WTC11 (cell line): ENCODE data around the gene SDK2.

Source experiments
- CTCF ChIP-seq: fragments of 200-600 bp; IDR thresholded peaks from 2 replicates; pipeline ENCODE4 v1.8.0; 2022; ENCODE audit warnings: antibody characterized with exemption
- ESRRA ChIP-seq: sonication (generic); formaldehyde crosslinking; IDR thresholded peaks from 2 replicates; pipeline ENCODE4 v1.8.1; 2022; ENCODE audit warnings: mild to moderate bottlenecking, missing genetic modification reagents, borderline replicate concordance
- NFYB ChIP-seq: sonication (generic); formaldehyde crosslinking; conservative IDR thresholded peaks from 2 replicates; pipeline ENCODE4 v1.8.0; 2022; ENCODE audit warnings: low read depth, missing genetic modification reagents
- OVOL2 ChIP-seq: fragments of 250-450 bp; sonication (Bioruptor Pico); IDR thresholded peaks from 2 replicates; pipeline ENCODE4 v1.9.0; 2021; ENCODE audit warnings: mild to moderate bottlenecking, borderline replicate concordance
- RORB ChIP-seq: fragments of 250-450 bp; sonication (Bioruptor Pico); IDR thresholded peaks from 2 replicates; pipeline ENCODE4 v1.9.0; 2021; ENCODE audit warnings: mild to moderate bottlenecking
- USF1 ChIP-seq: sonication (generic); formaldehyde crosslinking; IDR thresholded peaks from 2 replicates; pipeline ENCODE4 v1.8.0; 2022; ENCODE audit warnings: mild to moderate bottlenecking, missing genetic modification reagents

GRCh38 chr17:73469311-73469710 lies 174.9 kb downstream of the SDK2 start:
- TF ChIP-seq CTCF (no peak), OVOL2 (no peak), NFYB (no peak), RORB (CRISPR knock-in tag) (no peak), ESRRA (CRISPR knock-in tag) (no peak), USF1 (CRISPR knock-in tag) (no peak)
